ENCODE data around the gene TCF25.

TCF25 gene

GRCh38 chr16:89949121-89949742 is 75.8 kb downstream of the TCF25 start:
- DNase-seq (ENCODE audit: low spot score) = no peak
- peak overlapping the region in 1 of 2 donors; percentile 74 for H3K27ac ChIP-seq
- peak overlapping the region; percentile 80 for H3K4me3 ChIP-seq
- TF ChIP-seq CTCF (IDR thresholded peaks at IDR 0.05) = no peak

- TF ChIP-seq CTCF (IDR thresholded peaks at IDR 0.05) = no peak
- Histone ChIP-seq H3K27ac (no peak overlapping the region), H3K4me3 (peak overlapping the region; percentile 80)
- no peak for DNase-seq (ENCODE audit: low spot score)
Observed at GRCh38 chr16:89949756-89950155, 76.4 kb downstream of the TCF25 start.

- DNase-seq (ENCODE audit: low spot score) = no peak
Observed at GRCh38 chr16:89951509-89951908, 78.1 kb downstream of the TCF25 start.

GRCh38 chr16:89952049-89952448 is 78.7 kb downstream of the TCF25 start:
- H3K27ac ChIP-seq = no peak overlapping the region
- no peak for TF ChIP-seq CTCF (IDR thresholded peaks at IDR 0.05)

More at GRCh38 chr16:89951509-89951908, 78.1 kb downstream of the TCF25 start:
- Histone ChIP-seq H3K4me3 (no peak overlapping the region), H3K27ac (no peak overlapping the region)
- no peak for TF ChIP-seq CTCF (IDR thresholded peaks at IDR 0.05)

GRCh38 chr16:89952551-89952950 is 79.2 kb downstream of the TCF25 start:
- TF ChIP-seq CTCF (IDR thresholded peaks at IDR 0.05) = no peak
- no peak overlapping the region for H3K4me3 ChIP-seq
- H3K27ac ChIP-seq = no peak overlapping the region

More at GRCh38 chr16:89952049-89952448, 78.7 kb downstream of the TCF25 start:
- no peak for DNase-seq (ENCODE audit: low spot score)
- no peak overlapping the region for H3K4me3 ChIP-seq

GRCh38 chr16:89953671-89954406 is 80.4 kb downstream of the TCF25 start:
- TF ChIP-seq CTCF (IDR thresholded peaks at IDR 0.05) = no peak
- H3K4me3 ChIP-seq = no peak overlapping the region
- no peak overlapping the region for H3K27ac ChIP-seq
- DNase-seq (ENCODE audit: low spot score) = no peak

More at GRCh38 chr16:89952551-89952950, 79.2 kb downstream of the TCF25 start:
- DNase-seq (ENCODE audit: low spot score) = no peak

GRCh38 chr16:89954462-89954861 is 81.1 kb downstream of the TCF25 start:
- H3K4me3 ChIP-seq = no peak overlapping the region
- H3K27ac ChIP-seq = no peak overlapping the region
- no peak for TF ChIP-seq CTCF (IDR thresholded peaks at IDR 0.05)
- DNase-seq (ENCODE audit: low spot score) = no peak

Data from coronary artery (tissue), 2 donors.